ENCODE measurements around the gene PRKCZ. TPM values are rescaled to one million over a fixed set of nuclear protein-coding genes. Genes with fewer than 3 reads are reported as not detected.

PRKCZ gene
- total and polyA plus RNA-seq, 2 experiments from 2014 or later: 1.4 to 2.8 TPM

DNA sequence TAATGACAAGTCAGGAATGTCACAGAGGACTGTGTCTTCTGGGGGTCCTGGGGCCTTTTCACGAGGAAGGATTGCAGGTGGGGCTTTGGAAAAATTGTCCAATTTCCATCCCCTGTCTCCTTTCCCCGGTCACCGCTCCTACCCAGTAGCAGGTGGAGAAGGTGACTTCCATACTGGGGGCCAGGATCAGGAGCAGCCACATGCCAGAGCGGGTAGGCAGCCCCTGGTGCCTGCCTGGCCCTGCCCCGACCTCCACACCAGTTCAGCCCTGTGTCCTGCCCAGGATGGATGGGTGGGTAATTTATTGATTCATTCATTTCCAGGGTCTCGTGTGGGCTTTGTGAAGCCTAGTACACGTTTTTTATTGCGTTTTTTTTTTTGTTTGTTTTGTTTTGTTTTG is 51.7 kb downstream of the PRKCZ start:
- no peaks in the 10 kb centered on the region for H4K20me1 ChIP-seq (ENCODE audit: insufficient read depth)
- DNase-seq: no peak
- in situ Hi-C loops (cut with MboI): no loop called here
- H3K36me3 ChIP-seq (ENCODE audit: low read depth): no peaks in the 10 kb centered on the region
- no peaks in the 10 kb centered on the region for H3K4me1 ChIP-seq (ENCODE audit: insufficient read depth)
- no peaks in the 10 kb centered on the region for H3K9me2 ChIP-seq (ENCODE audit: insufficient read depth)
- no peak overlapping the region for H3K4me3 ChIP-seq
- H3K27me3 ChIP-seq (replicated peaks; ENCODE audit: insufficient read depth): peaks cover 14% of the 10 kb centered on the region; the same call in 1 of the 2 replicates
- no peak overlapping the region for H3K4me2 ChIP-seq (ENCODE audit: unreplicated experiment)
- no peak overlapping the region for H3K27ac ChIP-seq
- no peak overlapping the region for H3K9ac ChIP-seq
- no peak overlapping the region for H2AFZ ChIP-seq
- 51 to 52% methylated on average over 8 of the region's 8 CpGs for WGBS, 2 experiments (ENCODE audit: low coverage in 1 of 2, low lambda C conversion rate in 2 of 2, missing lambda C conversion rate in 2 of 2)
- H3F3A ChIP-seq (ENCODE audit: insufficient read depth): no peaks in the 10 kb centered on the region
- no peaks in the 10 kb centered on the region for H3K9me3 ChIP-seq (ENCODE audit: low read depth)
- TF ChIP-seq EZH2 (IDR thresholded peaks at IDR 0.05; ENCODE audit: insufficient read depth, poor library complexity, severe bottlenecking) (no peak), EZH2phosphoT487 (IDR thresholded peaks at IDR 0.05; ENCODE audit: insufficient read depth, low read depth) (no peak)
- H3K79me2 ChIP-seq (ENCODE audit: insufficient read depth): no peaks in the 10 kb centered on the region

DNA sequence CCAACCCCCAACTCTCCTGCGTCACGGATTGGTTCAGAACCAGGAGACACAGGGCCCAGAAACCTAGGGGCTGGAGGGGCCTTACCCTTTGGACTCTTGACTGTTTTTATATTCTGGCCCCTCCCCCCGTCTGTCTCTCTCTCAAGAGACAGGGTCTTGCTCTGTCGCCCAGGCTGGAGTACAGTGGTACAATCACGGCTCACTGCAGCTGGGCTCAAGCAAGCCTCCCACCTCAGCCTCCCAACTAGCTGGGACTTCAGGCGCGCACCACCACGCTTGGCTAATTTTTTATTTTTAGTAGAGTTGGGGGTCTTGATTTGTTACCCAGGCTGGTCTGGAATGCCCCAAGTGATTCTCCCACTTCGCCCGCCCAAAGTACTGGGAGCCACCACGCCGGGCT is 52.5 kb downstream of the PRKCZ start:
- H3K9me2 ChIP-seq (ENCODE audit: insufficient read depth): no peaks in the 10 kb centered on the region
- peaks cover 14% of the 10 kb centered on the region; the same call in 1 of the 2 replicates for H3K27me3 ChIP-seq (replicated peaks; ENCODE audit: insufficient read depth)
- no peaks in the 10 kb centered on the region for H3K4me1 ChIP-seq (ENCODE audit: insufficient read depth)
- in situ Hi-C loops (cut with MboI): no loop called here
- no peak overlapping the region for H2AFZ ChIP-seq
- no peaks in the 10 kb centered on the region for H3F3A ChIP-seq (ENCODE audit: insufficient read depth)
- 81 to 87% methylated on average over 12 of the region's 12 CpGs for WGBS, 2 experiments (ENCODE audit: low coverage in 1 of 2, low lambda C conversion rate in 2 of 2, missing lambda C conversion rate in 2 of 2)
- H3K9ac ChIP-seq: no peak overlapping the region
- H3K4me2 ChIP-seq (ENCODE audit: unreplicated experiment): no peak overlapping the region
- H3K36me3 ChIP-seq (ENCODE audit: low read depth): no peaks in the 10 kb centered on the region
- no peaks in the 10 kb centered on the region for H3K9me3 ChIP-seq (ENCODE audit: low read depth)
- TF ChIP-seq EZH2phosphoT487 (IDR thresholded peaks at IDR 0.05; ENCODE audit: insufficient read depth, low read depth): no peak
- no peak for TF ChIP-seq EZH2 (IDR thresholded peaks at IDR 0.05; ENCODE audit: insufficient read depth, poor library complexity, severe bottlenecking)
- DNase-seq: no peak
- H3K79me2 ChIP-seq (ENCODE audit: insufficient read depth): no peaks in the 10 kb centered on the region
- H3K4me3 ChIP-seq: no peak overlapping the region
- H3K27ac ChIP-seq: no peak overlapping the region
- no peaks in the 10 kb centered on the region for H4K20me1 ChIP-seq (ENCODE audit: insufficient read depth)

DNA sequence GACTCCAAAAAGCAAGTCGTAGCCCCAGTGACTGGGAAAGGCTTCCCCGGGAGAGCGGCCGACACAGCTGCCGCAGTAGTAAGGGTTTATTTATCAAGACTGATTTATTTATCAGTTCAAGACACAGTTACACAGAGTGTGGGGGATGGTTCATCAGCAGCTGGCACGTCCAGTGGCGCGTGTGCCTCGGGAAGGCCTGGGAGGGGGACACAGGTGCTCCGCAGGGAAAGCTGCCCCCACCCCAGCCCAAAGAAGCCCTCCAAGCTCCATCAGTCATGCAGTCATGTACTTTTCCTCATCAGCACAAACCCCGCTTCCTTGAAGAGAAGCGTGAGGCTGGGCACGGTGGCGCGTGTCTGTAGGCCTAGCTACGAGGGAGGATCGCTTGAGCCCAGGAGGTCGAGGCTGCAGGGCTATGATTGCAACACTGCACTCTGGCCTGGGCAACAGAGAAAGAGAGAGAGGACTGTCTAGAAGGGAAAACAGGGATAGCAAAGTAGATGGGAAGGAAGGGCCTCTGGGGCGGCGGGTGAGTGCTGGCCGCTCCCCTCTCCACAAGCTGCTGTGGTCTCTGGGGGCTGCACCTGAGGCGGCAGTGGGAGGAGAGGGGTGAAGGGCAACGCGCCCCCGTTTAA is 53.2 kb downstream of the PRKCZ start:
- no peaks in the 10 kb centered on the region for H3K4me1 ChIP-seq (ENCODE audit: insufficient read depth)
- H3K9me2 ChIP-seq (ENCODE audit: insufficient read depth): no peaks in the 10 kb centered on the region
- H3K27ac ChIP-seq: no peak overlapping the region
- no peaks in the 10 kb centered on the region for H3K9me3 ChIP-seq (ENCODE audit: low read depth)
- TF ChIP-seq EZH2 (IDR thresholded peaks at IDR 0.05; ENCODE audit: insufficient read depth, poor library complexity, severe bottlenecking) (no peak), EZH2phosphoT487 (IDR thresholded peaks at IDR 0.05; ENCODE audit: insufficient read depth, low read depth) (no peak)
- DNase-seq: no peak
- no peak overlapping the region for H3K9ac ChIP-seq
- H3K4me3 ChIP-seq: no peak overlapping the region
- peaks cover 14% of the 10 kb centered on the region; the same call in 1 of the 2 replicates for H3K27me3 ChIP-seq (replicated peaks; ENCODE audit: insufficient read depth)
- H3K4me2 ChIP-seq (ENCODE audit: unreplicated experiment): no peak overlapping the region
- no peaks in the 10 kb centered on the region for H3K79me2 ChIP-seq (ENCODE audit: insufficient read depth)
- no peaks in the 10 kb centered on the region for H3K36me3 ChIP-seq (ENCODE audit: low read depth)
- no peaks in the 10 kb centered on the region for H3F3A ChIP-seq (ENCODE audit: insufficient read depth)
- in situ Hi-C loops (cut with MboI): no loop called here
- no peak overlapping the region for H2AFZ ChIP-seq
- H4K20me1 ChIP-seq (ENCODE audit: insufficient read depth): no peaks in the 10 kb centered on the region
- 75 to 78% methylated on average over 23 to 25 of the region's 25 CpGs for WGBS, 2 experiments (ENCODE audit: low coverage in 1 of 2, low lambda C conversion rate in 2 of 2, missing lambda C conversion rate in 2 of 2)

DNA sequence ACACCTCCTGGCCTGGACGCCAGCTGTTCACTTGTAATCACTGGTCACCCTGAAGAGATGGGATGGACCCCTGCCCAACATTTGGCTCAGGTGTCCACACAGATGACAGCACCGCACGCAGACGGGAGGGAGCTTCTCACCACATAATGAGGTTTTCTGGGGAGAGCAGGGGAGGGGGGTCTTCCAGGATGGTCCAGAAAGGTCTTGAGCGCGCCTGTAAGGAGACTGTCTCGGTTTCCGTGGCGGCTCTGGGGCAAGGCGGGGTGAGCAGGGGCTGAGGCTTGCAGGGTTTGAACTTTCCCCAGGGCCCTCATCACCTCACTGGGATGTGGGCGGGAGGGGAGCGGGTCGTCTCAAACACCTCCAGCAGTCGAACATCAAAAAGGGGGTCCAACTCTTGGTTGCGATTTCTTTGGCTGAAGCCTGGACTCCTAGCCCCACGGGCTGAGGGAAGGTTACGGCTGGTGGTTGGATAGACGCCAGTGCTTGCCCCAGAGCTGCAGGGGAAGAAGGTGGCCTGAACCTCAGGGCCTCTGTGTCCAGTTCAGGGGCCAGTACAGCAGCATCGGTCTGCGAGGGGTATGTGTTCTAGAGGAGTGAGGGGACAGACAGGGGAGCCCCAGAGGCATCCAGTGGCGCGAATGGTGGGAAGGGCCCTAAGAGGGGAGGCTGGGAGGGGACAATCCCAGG is 53.8 kb downstream of the PRKCZ start:
- Histone ChIP-seq H3K4me1 (ENCODE audit: insufficient read depth) (no peaks in the 10 kb centered on the region), H3K36me3 (ENCODE audit: low read depth) (no peaks in the 10 kb centered on the region), H3K9ac (no peak overlapping the region), H3K4me3 (no peak overlapping the region), H2AFZ (no peak overlapping the region), H3K9me2 (ENCODE audit: insufficient read depth) (no peaks in the 10 kb centered on the region), H3K27me3 (replicated peaks; ENCODE audit: insufficient read depth) (peaks cover 14% of the 10 kb centered on the region; the same call in 1 of the 2 replicates), H3K79me2 (ENCODE audit: insufficient read depth) (no peaks in the 10 kb centered on the region), H4K20me1 (ENCODE audit: insufficient read depth) (no peaks in the 10 kb centered on the region), H3K9me3 (ENCODE audit: low read depth) (no peaks in the 10 kb centered on the region), H3K4me2 (ENCODE audit: unreplicated experiment) (no peak overlapping the region), H3F3A (ENCODE audit: insufficient read depth) (no peaks in the 10 kb centered on the region), H3K27ac (no peak overlapping the region)
- no peak for DNase-seq
- TF ChIP-seq EZH2phosphoT487 (IDR thresholded peaks at IDR 0.05; ENCODE audit: insufficient read depth, low read depth) (no peak), EZH2 (IDR thresholded peaks at IDR 0.05; ENCODE audit: insufficient read depth, poor library complexity, severe bottlenecking) (no peak)
- WGBS, 2 experiments (ENCODE audit: low coverage in 1 of 2, low lambda C conversion rate in 2 of 2, missing lambda C conversion rate in 2 of 2): 51 to 53% methylated on average over 21 to 22 of the region's 22 CpGs
- in situ Hi-C loops (cut with MboI): no loop called here

Measured in GM23248 (cell line).